ENCODE measurements around the gene KLHL17.

Gene KLHL17

DNA sequence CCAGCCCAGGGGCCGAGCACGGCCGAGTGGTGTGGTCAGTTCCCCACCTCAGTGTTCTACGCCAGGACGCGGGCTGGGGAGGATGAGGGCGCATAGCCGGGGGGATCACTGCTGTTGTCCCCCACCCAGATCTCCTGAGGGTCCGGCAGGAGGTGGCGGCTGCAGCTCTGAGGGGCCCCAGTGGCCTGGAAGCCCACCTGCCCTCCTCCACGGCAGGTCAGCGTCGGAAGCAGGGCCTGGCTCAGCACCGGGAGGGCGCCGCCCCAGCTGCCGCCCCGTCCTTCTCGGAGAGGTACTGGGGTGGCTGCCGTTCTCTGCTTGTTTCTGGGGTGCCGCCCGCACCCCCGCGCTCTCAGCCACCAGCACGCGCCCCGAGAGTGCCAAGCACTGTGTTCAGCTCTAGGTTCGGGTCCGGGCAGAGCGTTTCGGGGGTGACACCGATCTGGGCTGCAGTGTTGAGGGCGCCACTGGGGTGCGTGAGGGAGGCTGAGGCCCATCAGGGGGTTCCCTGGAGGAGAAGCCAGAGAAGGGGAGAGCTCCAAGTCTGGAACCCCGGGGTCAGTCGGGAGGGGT is 19.3 kb upstream of the KLHL17 start:
- TF ChIP-seq, protein P1, sequence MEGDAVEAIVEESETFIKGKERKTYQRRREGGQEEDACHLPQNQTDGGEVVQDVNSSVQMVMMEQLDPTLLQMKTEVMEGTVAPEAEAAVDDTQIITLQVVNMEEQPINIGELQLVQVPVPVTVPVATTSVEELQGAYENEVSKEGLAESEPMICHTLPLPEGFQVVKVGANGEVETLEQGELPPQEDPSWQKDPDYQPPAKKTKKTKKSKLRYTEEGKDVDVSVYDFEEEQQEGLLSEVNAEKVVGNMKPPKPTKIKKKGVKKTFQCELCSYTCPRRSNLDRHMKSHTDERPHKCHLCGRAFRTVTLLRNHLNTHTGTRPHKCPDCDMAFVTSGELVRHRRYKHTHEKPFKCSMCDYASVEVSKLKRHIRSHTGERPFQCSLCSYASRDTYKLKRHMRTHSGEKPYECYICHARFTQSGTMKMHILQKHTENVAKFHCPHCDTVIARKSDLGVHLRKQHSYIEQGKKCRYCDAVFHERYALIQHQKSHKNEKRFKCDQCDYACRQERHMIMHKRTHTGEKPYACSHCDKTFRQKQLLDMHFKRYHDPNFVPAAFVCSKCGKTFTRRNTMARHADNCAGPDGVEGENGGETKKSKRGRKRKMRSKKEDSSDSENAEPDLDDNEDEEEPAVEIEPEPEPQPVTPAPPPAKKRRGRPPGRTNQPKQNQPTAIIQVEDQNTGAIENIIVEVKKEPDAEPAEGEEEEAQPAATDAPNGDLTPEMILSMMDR (IDR thresholded peaks at IDR 0.05) = no peak

DNA sequence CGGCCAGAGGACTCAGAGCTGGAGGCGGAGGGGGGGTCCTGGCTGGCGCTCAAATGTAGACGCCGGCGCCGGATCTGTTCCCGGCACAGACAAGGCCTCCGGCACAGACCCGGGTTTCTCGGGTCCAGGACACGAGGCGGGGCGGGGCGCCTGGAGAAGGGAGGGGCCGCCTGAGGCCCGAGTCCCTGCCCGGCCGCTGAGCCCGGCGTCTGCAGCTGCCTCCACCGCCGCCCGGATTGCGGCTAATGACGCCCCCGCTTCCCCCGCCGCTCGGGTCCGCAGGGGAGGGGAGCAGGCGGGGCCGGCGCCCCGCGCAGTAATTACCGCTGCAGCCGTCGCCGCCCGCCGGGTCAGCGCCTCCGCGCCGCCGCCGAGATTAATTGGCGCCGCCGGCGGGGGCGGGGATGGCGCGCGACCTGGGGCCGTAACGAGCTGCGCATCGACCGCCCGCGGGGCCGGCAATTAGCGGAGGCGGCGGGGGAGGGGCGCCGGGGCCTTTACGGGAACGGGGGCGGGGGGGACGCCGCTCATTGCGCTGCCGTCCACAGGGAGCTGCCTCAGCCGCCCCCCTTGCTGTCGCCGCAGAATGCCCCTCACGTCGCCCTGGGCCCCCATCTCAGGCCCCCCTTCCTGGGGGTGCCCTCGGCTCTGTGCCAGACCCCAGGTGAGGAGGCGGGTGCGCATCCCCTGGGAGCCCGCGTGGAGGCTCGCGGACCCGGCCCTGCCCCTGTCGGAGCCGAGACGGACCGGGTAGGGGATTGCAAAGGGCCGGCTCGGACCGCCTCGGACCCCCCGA is 18.6 kb upstream of the KLHL17 start:
- TF ChIP-seq, protein P1 (IDR thresholded peaks at IDR 0.05) = no peak

DNA sequence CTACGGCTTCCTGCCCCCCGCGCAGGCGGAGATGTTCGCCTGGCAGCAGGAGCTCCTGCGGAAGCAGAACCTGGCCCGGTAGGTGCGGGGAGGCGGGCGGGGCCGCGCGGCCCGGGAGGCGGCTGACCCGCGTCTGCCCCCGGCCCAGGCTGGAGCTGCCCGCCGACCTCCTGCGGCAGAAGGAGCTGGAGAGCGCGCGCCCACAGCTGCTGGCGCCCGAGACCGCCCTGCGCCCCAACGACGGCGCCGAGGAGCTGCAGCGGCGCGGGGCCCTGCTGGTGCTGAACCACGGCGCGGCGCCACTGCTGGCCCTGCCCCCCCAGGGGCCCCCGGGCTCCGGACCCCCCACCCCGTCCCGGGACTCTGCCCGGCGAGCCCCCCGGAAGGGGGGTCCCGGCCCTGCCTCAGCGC is 18.0 kb upstream of the KLHL17 start:
- TF ChIP-seq, protein P1 (IDR thresholded peaks at IDR 0.05) = no peak

DNA sequence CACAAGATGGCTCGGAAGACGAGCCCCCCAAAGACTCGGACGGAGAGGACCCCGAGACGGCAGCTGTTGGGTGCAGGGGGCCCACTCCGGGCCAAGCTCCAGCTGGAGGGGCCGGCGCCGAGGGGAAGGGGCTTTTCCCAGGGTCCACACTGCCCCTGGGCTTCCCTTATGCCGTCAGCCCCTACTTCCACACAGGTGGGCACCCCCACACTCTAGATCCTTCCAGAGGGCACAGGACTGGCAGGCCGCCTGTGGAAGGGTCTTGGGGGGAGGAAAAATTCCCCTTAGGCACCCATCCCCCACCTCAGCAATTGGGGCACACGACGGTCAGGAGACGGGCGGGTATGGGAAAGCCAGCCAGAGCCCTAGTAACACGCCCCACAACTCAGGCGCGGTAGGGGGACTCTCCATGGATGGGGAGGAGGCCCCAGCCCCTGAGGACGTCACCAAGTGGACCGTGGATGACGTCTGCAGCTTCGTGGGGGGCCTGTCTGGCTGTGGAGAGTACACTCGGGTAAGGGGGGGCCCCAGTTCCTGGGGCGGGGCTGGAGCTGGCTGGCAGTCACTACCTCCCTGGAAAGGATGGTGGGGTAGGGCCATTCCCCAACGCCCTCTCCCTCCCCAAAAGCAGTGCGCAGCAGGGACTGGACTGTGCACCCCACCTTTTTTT is 17.4 kb upstream of the KLHL17 start:
- TF ChIP-seq, protein P1 (IDR thresholded peaks at IDR 0.05) = no peak

- TF ChIP-seq, protein P1 (IDR thresholded peaks at IDR 0.05) = no peak
Observed at GRCh38 chr1:943545-944340, 16.6 kb upstream of the KLHL17 start.

GRCh38 chr1:944341-945325 is 15.8 kb upstream of the KLHL17 start:
- TF ChIP-seq, protein P1 (IDR thresholded peaks at IDR 0.05) = no peak

Measured in LNCAP (cell line).